Colonic mucosa (tissue), 4 donors: ENCODE data around the gene MAK. TPM values are rescaled to one million over a fixed set of nuclear protein-coding genes. Genes with fewer than 3 reads are reported as not detected.
A peak's percentile ranks its signal among the peaks of the same experiment; 100 is the strongest.
"Not testable (repeated sequence)": the region's sequence is repeated elsewhere in the genome, so short reads cannot be mapped to it uniquely, and the experiment has no call there.

Experiments used
- DNase-seq: peaks from one replicate; pipeline ENCODE4 v3.0.0-alpha.2; 2020
- H3K27ac ChIP-seq: fragments of 200-600 bp; one replicate; pipeline ENCODE4 v1.8.0; 2021
- H3K27me3 ChIP-seq: fragments of 200-600 bp; one replicate; pipeline ENCODE4 v1.8.0; 2021
- H3K36me3 ChIP-seq: fragments of 200-600 bp; one replicate; pipeline ENCODE4 v1.8.0; 2021
- H3K4me1 ChIP-seq: fragments of 200-600 bp; one replicate; pipeline ENCODE4 v1.8.0; 2021; ENCODE audit warnings: mild to moderate bottlenecking
- H3K4me3 ChIP-seq: fragments of 200-600 bp; one replicate; pipeline ENCODE4 v1.8.0; 2021
- H3K9ac ChIP-seq, 2 donors: one replicate each; pipeline ENCODE4 v1.7.0; 2013; ENCODE audit warnings: control low read depth in 2 of 2, low read depth in 2 of 2, low read length in 2 of 2
- H3K9me3 ChIP-seq: fragments of 200-600 bp; one replicate; pipeline ENCODE4 v1.8.0; 2021
- intact Hi-C: fragments of 100-400 bp; cut with DNase I; formaldehyde crosslinking; loops from one replicate; pipeline ENCODE4 v1.14.1; 2022
- total RNA-seq, 2 donors: library from RNA; stranded (reverse); fragmentation: NEBNext Ultra II Directional in 1 of 2; extraction: Animal tissue kit (Norgen Biotek cat#: 25700) in 1 of 2; gene quantifications; one replicate each; pipeline ENCODE4 v1.2.1, GENCODE V29; 2021
- TF ChIP-seq, protein P1 (sequence below): fragments of 200-600 bp; IDR thresholded peaks from one replicate; pipeline ENCODE4 v1.8.0; 2022; ENCODE audit warnings: antibody characterized with exemption, mild to moderate bottlenecking
- donor health status: healthy.
- donor health status: DM: no; HTN: no; CAD: no.
- donor health status: DM: no; HTN: no; CAD: no.

The MAK gene
- total RNA-seq, 2 donors from 2014 or later, result not detected

DNA sequence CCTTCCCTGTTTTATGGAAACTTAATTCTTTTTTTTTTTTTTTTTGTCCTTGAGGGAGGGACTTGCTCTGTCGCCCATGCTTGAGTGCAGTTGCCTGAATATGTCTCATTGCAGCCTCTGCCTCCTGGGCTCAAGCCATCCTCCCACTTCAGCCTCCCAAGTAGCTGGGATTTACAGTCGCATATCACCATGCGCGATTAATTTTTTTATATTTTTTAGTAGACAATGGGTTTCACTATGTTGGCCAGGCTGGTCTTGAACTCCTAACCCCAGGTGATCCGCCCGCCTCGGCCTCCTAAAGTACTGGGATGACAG is 114.8 kb downstream of the MAK start:
- Histone ChIP-seq H3K27ac (peak overlapping the region; percentile 90), H3K27me3 (no peaks in the 10 kb centered on the region), H3K4me3 (peak overlapping the region; percentile 63), H3K36me3 (no peaks in the 10 kb centered on the region), H3K9me3 (no peaks in the 10 kb centered on the region), H3K4me1 (peaks cover 4% of the 10 kb centered on the region), H3K9ac (peak overlapping the region; percentile 86 to 95)
- TF ChIP-seq, protein P1, sequence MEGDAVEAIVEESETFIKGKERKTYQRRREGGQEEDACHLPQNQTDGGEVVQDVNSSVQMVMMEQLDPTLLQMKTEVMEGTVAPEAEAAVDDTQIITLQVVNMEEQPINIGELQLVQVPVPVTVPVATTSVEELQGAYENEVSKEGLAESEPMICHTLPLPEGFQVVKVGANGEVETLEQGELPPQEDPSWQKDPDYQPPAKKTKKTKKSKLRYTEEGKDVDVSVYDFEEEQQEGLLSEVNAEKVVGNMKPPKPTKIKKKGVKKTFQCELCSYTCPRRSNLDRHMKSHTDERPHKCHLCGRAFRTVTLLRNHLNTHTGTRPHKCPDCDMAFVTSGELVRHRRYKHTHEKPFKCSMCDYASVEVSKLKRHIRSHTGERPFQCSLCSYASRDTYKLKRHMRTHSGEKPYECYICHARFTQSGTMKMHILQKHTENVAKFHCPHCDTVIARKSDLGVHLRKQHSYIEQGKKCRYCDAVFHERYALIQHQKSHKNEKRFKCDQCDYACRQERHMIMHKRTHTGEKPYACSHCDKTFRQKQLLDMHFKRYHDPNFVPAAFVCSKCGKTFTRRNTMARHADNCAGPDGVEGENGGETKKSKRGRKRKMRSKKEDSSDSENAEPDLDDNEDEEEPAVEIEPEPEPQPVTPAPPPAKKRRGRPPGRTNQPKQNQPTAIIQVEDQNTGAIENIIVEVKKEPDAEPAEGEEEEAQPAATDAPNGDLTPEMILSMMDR, result no peak
- intact Hi-C loops, result no loop called here
- DNase-seq, result no peak

DNA sequence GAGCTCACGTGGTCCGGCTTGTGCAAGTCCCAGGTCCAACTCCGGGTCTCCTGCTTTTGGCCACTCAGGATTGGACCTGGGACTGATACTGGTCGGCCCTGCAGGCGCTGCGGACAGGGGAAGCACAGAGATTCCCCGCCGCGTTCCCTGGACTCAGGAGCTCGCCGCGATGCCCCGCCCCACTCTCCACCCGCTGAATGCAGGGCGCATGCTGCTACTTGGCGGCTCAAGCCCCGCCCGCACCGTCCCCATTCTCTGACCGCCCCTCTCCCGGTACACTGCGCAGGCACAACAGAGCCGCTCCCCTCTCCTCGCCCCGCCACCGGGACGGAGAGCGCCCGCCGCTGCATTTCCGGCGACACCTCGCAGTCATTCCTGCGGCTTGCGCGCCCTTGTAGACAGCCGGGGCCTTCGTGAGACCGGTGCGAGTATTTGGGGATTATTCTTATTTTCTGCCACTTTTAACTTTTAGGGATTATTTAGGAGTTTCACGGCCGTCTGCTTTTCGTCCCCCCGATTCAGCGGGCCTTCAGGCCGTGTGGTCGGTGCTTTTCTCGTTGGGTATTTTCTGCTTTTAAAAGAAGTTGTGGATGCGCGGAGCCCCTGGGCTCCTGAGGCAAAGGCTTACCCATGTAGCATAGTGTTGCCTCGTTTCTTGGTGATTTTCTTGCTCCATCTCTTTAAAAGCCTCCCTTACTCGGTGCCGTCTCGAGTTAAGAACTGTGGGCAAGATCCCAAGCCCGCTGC is 115.3 kb downstream of the MAK start, which contains the start of gene TMEM14C:
Gene TMEM14C (plus strand): TSS at position 251 of the 747 bp plus-strand sequence. CDS start 1,544 bp downstream, outside the sequence.
- TF ChIP-seq, protein P1, result no peak
- H3K4me3 ChIP-seq, result peak within 1 kb of the TSS; percentile 63
- H3K9me3 ChIP-seq, result no peaks in the 10 kb centered on the region
- H3K9ac ChIP-seq, result peak within 1 kb of the TSS; percentile 86 to 95
- H3K36me3 ChIP-seq, result no peaks in the 10 kb centered on the region
- H3K4me1 ChIP-seq, result peaks cover 4% of the 10 kb centered on the region
- intact Hi-C loops, result no loop called here
- no peaks in the 10 kb centered on the region for H3K27me3 ChIP-seq
- peak within 1 kb of the TSS; percentile 90 for H3K27ac ChIP-seq
- DNase-seq, result peak; percentile 99

DNA sequence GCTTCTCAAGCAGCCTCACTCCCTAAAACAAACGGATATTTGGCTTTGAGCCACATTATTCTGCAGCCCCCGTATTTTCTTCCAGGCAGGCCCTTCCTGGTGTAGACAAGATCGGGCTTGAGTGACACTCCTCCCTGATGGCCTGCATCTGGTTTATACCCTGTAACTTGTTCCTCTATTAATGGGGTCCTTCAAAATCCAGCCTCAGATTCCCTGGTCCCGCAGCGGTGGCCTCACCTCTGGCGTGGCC is 115.8 kb downstream of the MAK start:
- Histone ChIP-seq H3K4me3 (peak overlapping the region; percentile 63), H3K36me3 (no peaks in the 10 kb centered on the region), H3K27me3 (no peaks in the 10 kb centered on the region), H3K9ac (peak overlapping the region; percentile 36 to 81), H3K27ac (peak overlapping the region; percentile 90), H3K4me1 (peaks cover 4% of the 10 kb centered on the region), H3K9me3 (no peaks in the 10 kb centered on the region)
- TF ChIP-seq, protein P1, result no peak
- intact Hi-C loops, result no loop called here
- no peak for DNase-seq

DNA sequence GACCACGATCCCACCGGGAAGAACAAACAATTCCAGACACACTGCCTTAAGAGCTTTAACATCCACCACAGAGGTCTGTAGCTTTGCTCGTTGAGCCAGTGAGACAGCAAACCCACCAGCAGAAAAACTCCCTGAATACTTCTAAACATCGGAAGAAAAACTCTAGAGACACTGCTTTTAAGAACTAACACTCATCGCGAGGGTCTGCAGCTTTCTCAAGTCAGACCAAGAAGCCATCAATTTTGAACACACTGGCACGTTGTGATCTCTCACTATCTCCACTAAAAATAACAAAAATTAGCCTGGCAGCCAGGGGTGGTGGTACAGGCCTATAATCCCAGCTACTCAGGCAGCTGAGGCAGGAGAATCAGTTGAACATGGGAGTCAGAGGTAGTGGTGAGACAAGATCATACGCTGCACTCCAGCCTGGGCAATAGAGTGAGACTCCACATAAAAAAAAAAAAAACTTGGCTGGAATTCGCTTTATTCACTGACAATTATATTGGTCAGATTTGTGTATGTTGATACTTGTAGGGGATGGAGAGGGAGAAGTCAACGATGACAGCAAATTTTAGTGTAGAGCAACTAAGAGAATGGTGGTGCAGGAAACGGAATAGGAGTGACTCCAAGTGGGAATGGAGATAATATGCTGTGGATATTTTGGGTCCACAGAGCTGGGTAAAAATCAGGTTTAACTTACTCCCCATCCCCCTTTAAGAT is 116.3 kb downstream of the MAK start:
- TF ChIP-seq, protein P1, result no peak
- peak overlapping the region; percentile 90 for H3K27ac ChIP-seq
- intact Hi-C loops, result no loop called here
- H3K4me1 ChIP-seq, result peaks cover 4% of the 10 kb centered on the region
- H3K9me3 ChIP-seq, result no peaks in the 10 kb centered on the region
- H3K9ac ChIP-seq, result peak overlapping the region; percentile 36 to 81
- no peaks in the 10 kb centered on the region for H3K36me3 ChIP-seq
- no peak for DNase-seq
- H3K4me3 ChIP-seq, result peak overlapping the region; percentile 63
- no peaks in the 10 kb centered on the region for H3K27me3 ChIP-seq

DNA sequence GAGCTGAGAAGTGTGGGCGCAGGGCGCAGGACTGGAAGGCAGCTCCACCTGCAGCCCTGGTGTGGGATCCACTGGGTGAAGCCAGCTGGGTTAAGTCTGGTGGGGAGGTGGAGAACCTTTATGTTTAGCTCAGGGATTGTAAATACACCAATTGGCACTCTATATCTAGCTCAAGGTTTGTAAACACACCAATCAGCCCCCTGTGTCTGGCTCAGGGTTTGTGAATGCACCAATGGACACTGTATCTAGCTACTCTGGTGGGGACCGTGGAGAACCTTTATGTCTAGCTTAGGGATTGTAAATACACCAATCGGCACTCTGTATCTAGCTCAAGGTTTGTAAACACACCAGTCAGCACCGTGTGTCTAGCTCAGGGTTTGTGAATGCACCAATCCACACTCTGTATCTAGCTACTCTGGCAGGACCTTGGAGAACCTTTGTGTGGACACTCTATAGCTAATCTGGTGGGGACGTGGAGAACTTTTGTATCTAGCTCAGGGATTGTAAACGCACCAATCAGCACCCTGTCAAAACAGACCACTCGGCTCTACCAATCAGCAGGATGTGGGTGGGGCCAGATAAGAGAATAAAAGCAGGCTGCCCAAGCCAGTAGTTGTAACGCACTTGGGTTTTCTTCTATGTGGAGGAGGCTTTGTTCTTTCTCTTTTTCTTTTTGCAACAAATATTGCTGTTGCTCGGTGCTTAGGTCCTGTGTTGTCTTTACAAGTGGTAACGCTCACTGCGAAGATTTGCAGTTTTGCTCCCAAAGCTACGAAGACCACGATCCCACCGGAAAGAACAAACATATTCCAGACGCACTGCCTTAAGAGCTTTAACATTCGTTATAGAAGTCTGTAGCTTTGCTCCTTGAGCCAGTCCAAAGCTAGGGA is 117.1 kb downstream of the MAK start:
- intact Hi-C loops, H3K27me3 ChIP-seq, H3K36me3 ChIP-seq, H3K4me1 ChIP-seq, H3K9me3 ChIP-seq: not testable (repeated sequence)
- peak overlapping the region in 1 of 2 donors; percentile 95 for H3K9ac ChIP-seq
- peak overlapping the region; percentile 75 for H3K27ac ChIP-seq
- peak overlapping the region; percentile 50 for H3K4me3 ChIP-seq
- DNase-seq, result peak; percentile 44
